ENCODE results near the gene LMO1. TPM values are rescaled to one million over a fixed set of nuclear protein-coding genes. Genes with fewer than 3 reads are reported as not detected.
A peak's percentile ranks its signal among the peaks of the same experiment; 100 is the strongest.

LMO1 gene
- total RNA-seq, 4 donors from 2014 or later = 6.2 to 29.4 (median 8.2) TPM

- H3K36me3 ChIP-seq = no peaks in the 10 kb centered on the region
- H3K27me3 ChIP-seq = peaks cover 3% of the 10 kb centered on the region
- TF ChIP-seq POLR2A (IDR thresholded peaks at IDR 0.05) (no peak), CTCF (IDR thresholded peaks at IDR 0.05) (no peak), EP300 (IDR thresholded peaks at IDR 0.05) (no peak), POLR2AphosphoS5 (IDR thresholded peaks at IDR 0.05) (no peak)
- no peak overlapping the region for H3K27ac ChIP-seq
- no peak for DNase-seq (ENCODE audit: low spot score in 2 of 2)
- WGBS = 75% methylated on average over 4 of the region's 4 CpGs
- no peaks in the 10 kb centered on the region for H3K9me3 ChIP-seq
- no peak overlapping the region for H3K4me3 ChIP-seq
- peaks cover 45% of the 10 kb centered on the region for H3K4me1 ChIP-seq
Measured at GRCh38 chr11:8227156-8228152, 36.2 kb downstream of the LMO1 start.

- WGBS = 18% methylated on average over 5 of the region's 8 CpGs
- DNase-seq (ENCODE audit: low spot score in 2 of 2) = peak in 1 of 2 donors; percentile 85
- Histone ChIP-seq H3K27ac (no peak overlapping the region), H3K36me3 (no peaks in the 10 kb centered on the region), H3K4me1 (peaks cover 45% of the 10 kb centered on the region), H3K9me3 (no peaks in the 10 kb centered on the region), H3K27me3 (no peaks in the 10 kb centered on the region), H3K4me3 (no peak overlapping the region)
- TF ChIP-seq EP300 (IDR thresholded peaks at IDR 0.05) (no peak), CTCF (IDR thresholded peaks at IDR 0.05) (peak; percentile 83 to 85)
Measured at GRCh38 chr11:8225589-8226036, 38.1 kb downstream of the LMO1 start.

DNA sequence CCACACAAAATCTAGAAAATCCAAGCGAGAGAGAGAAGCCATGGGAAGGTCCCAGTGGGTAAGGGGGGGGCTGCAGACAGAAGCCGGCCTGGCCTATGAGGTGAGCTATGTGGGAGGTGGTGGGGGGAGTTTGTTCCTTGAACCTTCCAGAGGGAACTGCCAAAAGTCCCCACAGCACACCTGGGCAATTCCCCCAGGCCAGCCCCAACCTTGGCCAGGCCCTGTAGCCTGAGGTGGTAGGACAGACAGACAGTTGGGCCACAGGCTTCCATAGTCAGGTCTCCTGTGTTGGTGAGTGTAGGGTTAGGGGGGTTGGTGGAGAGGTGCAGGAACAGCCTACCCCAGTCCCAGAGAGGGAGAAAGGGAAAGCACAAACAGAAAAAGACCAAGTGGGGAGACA, 39.0 kb downstream of the LMO1 start:
- no peak overlapping the region for H3K4me3 ChIP-seq
- no peak for DNase-seq (ENCODE audit: low spot score in 2 of 2)
- peaks cover 37% of the 10 kb centered on the region for H3K4me1 ChIP-seq
- H3K9me3 ChIP-seq = no peaks in the 10 kb centered on the region
- no peak overlapping the region for H3K27ac ChIP-seq
- no peak for TF ChIP-seq POLR2AphosphoS5 (IDR thresholded peaks at IDR 0.05)
- no peak for TF ChIP-seq CTCF (IDR thresholded peaks at IDR 0.05)
- no peak for TF ChIP-seq EP300 (IDR thresholded peaks at IDR 0.05)
- no peak for TF ChIP-seq POLR2A (IDR thresholded peaks at IDR 0.05)
- no peaks in the 10 kb centered on the region for H3K27me3 ChIP-seq
- WGBS = 58% methylated on average over 2 of the region's 2 CpGs
- H3K36me3 ChIP-seq = no peaks in the 10 kb centered on the region

DNA sequence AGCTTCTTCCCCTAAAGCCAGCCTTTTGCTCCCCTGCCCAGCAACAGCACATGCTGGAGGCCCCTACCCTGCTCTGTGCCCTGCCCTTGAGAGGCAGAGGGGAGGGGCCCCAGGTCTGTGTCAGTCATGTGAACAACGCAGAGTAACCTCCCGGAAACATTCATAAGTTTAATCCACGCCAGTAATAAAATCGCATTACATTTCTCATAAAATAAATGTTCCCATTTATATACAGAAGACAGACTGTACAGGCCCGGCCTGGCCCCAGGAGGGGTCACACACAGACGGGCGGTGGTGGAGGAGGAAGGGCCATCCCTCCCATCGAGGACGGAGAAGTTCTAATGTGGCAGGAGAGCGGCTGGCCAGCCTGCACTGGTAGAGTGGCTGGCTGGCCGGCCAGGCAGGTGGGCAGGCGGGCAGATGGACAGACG, 39.5 kb downstream of the LMO1 start:
- Histone ChIP-seq H3K9me3 (no peaks in the 10 kb centered on the region), H3K36me3 (no peaks in the 10 kb centered on the region), H3K4me1 (peaks cover 32% of the 10 kb centered on the region), H3K27ac (no peak overlapping the region), H3K4me3 (no peak overlapping the region), H3K27me3 (no peaks in the 10 kb centered on the region)
- DNase-seq (ENCODE audit: low spot score in 2 of 2) = no peak
- WGBS = 91% methylated on average over 10 of the region's 13 CpGs
- TF ChIP-seq EP300 (IDR thresholded peaks at IDR 0.05) (no peak), POLR2AphosphoS5 (IDR thresholded peaks at IDR 0.05) (no peak), POLR2A (IDR thresholded peaks at IDR 0.05) (no peak), CTCF (IDR thresholded peaks at IDR 0.05) (no peak)

DNA sequence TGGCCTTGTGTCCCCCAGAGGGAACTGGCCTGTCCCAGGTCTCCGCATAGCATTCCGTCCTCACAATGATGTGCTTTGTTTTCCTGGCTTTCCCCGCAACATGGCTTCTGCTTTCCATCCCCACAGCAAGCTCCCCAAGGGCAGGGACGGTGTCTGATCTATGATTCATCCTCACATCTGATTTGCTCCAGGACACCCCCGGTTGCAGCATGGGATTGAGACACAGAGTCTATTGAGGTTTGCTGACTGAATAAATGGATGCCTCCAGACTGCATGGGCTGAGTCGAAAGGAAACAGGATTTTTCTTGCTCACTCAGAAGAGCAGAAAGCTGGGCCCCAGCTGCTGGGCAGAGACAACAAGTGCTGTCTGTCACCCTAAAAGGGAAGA, 40.2 kb downstream of the LMO1 start:
- Histone ChIP-seq H3K9me3 (no peaks in the 10 kb centered on the region), H3K4me3 (no peak overlapping the region), H3K4me1 (peaks cover 25% of the 10 kb centered on the region), H3K36me3 (no peaks in the 10 kb centered on the region), H3K27ac (no peak overlapping the region), H3K27me3 (no peaks in the 10 kb centered on the region)
- 68% methylated on average over 6 of the region's 6 CpGs for WGBS
- TF ChIP-seq CTCF (IDR thresholded peaks at IDR 0.05) = no peak
- no peak for TF ChIP-seq EP300 (IDR thresholded peaks at IDR 0.05)
- TF ChIP-seq POLR2A (IDR thresholded peaks at IDR 0.05) = no peak
- no peak for TF ChIP-seq POLR2AphosphoS5 (IDR thresholded peaks at IDR 0.05)
- no peak for DNase-seq (ENCODE audit: low spot score in 2 of 2)

Data from suprapubic skin (tissue), 4 donors.